ENCODE data around the gene GOLPH3L. TPM values are rescaled to one million over a fixed set of nuclear protein-coding genes. Genes with fewer than 3 reads are reported as not detected.

GOLPH3L gene
- total and polyA plus RNA-seq, 9 donors = 20.0 to 46.2 (median 29.9) TPM

DNA sequence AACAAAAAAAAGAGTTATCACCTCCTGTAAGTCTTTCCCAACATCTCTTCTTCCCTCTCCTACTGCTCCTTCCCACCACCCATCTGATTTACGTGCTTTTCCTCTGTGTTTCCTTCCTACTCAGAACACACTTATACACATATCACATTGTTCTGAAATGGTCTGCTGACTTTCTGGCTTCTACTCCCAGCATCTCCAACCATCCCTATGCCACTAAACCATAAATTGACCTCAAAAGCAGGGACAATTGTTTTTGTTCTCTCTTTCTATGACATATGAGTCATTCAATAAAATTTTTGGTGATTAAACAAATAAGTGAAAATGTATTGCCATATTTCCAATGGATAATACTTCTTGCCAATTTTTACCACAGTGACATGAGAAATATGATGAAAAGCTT is 8.2 kb downstream of the GOLPH3L start:
- no peak overlapping the region for H3K27ac ChIP-seq
- WGBS, 3 donors = 89 to 90% (median 89%) methylated on average over 1 of the region's 1 CpG
- no peaks in the 10 kb centered on the region for H3K4me1 ChIP-seq (ENCODE audit: insufficient read depth)
- H3K4me3 ChIP-seq = no peak overlapping the region
- no peak for TF ChIP-seq EP300 (IDR thresholded peaks at IDR 0.05)
- TF ChIP-seq, protein P1, sequence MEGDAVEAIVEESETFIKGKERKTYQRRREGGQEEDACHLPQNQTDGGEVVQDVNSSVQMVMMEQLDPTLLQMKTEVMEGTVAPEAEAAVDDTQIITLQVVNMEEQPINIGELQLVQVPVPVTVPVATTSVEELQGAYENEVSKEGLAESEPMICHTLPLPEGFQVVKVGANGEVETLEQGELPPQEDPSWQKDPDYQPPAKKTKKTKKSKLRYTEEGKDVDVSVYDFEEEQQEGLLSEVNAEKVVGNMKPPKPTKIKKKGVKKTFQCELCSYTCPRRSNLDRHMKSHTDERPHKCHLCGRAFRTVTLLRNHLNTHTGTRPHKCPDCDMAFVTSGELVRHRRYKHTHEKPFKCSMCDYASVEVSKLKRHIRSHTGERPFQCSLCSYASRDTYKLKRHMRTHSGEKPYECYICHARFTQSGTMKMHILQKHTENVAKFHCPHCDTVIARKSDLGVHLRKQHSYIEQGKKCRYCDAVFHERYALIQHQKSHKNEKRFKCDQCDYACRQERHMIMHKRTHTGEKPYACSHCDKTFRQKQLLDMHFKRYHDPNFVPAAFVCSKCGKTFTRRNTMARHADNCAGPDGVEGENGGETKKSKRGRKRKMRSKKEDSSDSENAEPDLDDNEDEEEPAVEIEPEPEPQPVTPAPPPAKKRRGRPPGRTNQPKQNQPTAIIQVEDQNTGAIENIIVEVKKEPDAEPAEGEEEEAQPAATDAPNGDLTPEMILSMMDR (IDR thresholded peaks at IDR 0.05) = no peak
- H3K9me3 ChIP-seq = no peaks in the 10 kb centered on the region
- intact Hi-C loops (cut with DNase I) = no loop called here
- H3K27me3 ChIP-seq = no peaks in the 10 kb centered on the region
- H3K36me3 ChIP-seq = no peaks in the 10 kb centered on the region
- no peak for DNase-seq

DNA sequence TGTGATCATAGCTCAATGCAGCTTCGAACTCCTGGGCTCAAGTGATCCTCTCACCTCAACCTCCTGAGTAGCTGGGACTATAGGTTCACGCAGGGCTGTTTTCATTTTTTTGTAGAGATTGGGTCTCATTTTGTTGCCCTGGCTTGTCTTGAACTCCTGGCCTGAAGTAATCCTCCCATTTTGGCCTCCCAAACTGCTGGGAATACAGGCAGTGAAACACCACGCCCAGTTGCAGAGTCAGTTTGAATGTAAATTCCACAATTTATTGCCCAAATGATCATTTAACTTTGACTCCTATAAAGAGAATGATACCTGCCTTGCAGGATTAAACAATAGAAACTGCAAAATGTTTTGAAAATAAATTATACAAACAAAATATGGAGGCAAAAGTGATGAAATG is 10.7 kb downstream of the GOLPH3L start:
- Histone ChIP-seq H3K9me3 (no peaks in the 10 kb centered on the region), H3K36me3 (no peaks in the 10 kb centered on the region), H3K27me3 (no peaks in the 10 kb centered on the region), H3K4me1 (ENCODE audit: insufficient read depth) (no peaks in the 10 kb centered on the region), H3K27ac (no peak overlapping the region), H3K4me3 (no peak overlapping the region)
- TF ChIP-seq EP300 (IDR thresholded peaks at IDR 0.05) = no peak
- TF ChIP-seq POLR2A (IDR thresholded peaks at IDR 0.05) = no peak
- TF ChIP-seq, protein P1 (IDR thresholded peaks at IDR 0.05) = no peak
- no peak for DNase-seq
- intact Hi-C loops (cut with DNase I) = no loop called here
- WGBS, 3 donors = 91 to 95% (median 93%) methylated on average over 3 of the region's 3 CpGs

DNA sequence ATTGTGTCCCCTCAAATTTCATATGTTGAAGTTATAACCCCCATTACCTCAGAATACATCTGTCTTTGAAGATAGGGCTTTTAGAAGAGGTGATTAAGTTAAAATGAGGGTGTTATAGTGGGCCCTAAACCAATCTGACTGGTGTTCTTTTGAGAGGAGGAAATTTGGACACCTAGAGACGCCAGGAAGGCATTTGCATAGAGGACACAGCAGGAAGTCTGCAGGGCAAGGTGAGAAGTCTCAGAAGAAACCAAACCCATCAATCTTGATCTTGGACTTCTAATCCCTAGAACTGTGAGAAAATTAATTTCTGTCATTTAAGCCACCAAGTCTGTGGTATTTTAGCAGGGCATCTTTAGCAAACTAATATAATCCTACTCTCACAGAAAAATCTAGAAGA is 13.0 kb downstream of the GOLPH3L start:
- H3K27me3 ChIP-seq = no peaks in the 10 kb centered on the region
- no peaks in the 10 kb centered on the region for H3K36me3 ChIP-seq
- H3K27ac ChIP-seq = no peak overlapping the region
- 85 to 100% (median 89%) methylated on average over 1 of the region's 1 CpG for WGBS, 3 donors
- intact Hi-C loops (cut with DNase I) = no loop called here
- no peaks in the 10 kb centered on the region for H3K9me3 ChIP-seq
- DNase-seq = no peak
- no peaks in the 10 kb centered on the region for H3K4me1 ChIP-seq (ENCODE audit: insufficient read depth)
- H3K4me3 ChIP-seq = no peak overlapping the region
- TF ChIP-seq, protein P1 (IDR thresholded peaks at IDR 0.05) = no peak
- no peak for TF ChIP-seq EP300 (IDR thresholded peaks at IDR 0.05)
- no peak for TF ChIP-seq POLR2A (IDR thresholded peaks at IDR 0.05)

DNA sequence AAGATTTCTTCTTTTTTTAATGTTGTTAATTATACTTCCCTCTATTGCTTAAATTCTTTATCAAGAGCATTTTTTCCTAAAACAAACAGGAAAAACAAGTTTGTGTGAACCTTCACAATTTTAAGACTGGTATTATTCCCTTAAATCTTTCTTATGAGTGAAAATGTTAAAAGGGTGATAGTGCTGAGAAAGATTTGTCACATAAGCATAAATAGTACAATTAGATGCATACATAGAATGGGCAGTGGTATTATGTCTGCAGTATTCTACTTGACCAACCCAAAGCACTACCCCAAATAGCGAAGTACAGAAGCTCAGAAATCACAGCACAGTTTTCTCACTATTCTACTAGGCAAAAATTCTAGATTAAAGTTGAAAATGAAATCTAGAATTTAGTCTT is 18.0 kb downstream of the GOLPH3L start:
- no peaks in the 10 kb centered on the region for H3K9me3 ChIP-seq
- TF ChIP-seq POLR2A (IDR thresholded peaks at IDR 0.05) = no peak
- no peak for TF ChIP-seq EP300 (IDR thresholded peaks at IDR 0.05)
- TF ChIP-seq, protein P1 (IDR thresholded peaks at IDR 0.05) = no peak
- H3K27me3 ChIP-seq = no peaks in the 10 kb centered on the region
- H3K36me3 ChIP-seq = no peaks in the 10 kb centered on the region
- no peak overlapping the region for H3K4me3 ChIP-seq
- intact Hi-C loops (cut with DNase I) = no loop called here
- H3K4me1 ChIP-seq (ENCODE audit: insufficient read depth) = no peaks in the 10 kb centered on the region
- WGBS, 3 donors = 94 to 98% (median 98%) methylated on average over 1 of the region's 1 CpG
- no peak for DNase-seq
- no peak overlapping the region for H3K27ac ChIP-seq

DNA sequence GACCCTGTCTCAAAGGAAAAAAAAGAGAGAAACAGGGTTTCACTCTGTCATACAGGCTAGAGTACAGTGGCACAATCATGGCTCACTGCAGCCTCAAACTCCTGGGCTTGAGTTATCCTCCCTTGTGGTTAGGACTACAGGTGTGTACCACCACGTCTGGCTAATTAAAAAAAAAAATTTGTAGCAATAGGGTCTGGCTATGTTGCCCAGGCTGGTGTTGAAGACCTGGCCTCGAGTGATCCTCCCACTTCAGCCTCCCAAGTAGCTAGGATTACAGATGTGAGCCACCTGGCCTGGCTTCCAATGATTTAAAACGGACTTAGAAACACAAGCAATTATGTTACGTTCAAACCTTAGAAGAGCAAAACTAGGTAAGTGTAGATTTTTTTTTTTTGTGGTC is 22.1 kb downstream of the GOLPH3L start:
- 86 to 95% (median 88%) methylated on average over 4 of the region's 4 CpGs for WGBS, 3 donors
- no peaks in the 10 kb centered on the region for H3K36me3 ChIP-seq
- H3K9me3 ChIP-seq = no peaks in the 10 kb centered on the region
- no peaks in the 10 kb centered on the region for H3K4me1 ChIP-seq (ENCODE audit: insufficient read depth)
- TF ChIP-seq POLR2A (IDR thresholded peaks at IDR 0.05) (no peak), EP300 (IDR thresholded peaks at IDR 0.05) (no peak)
- TF ChIP-seq, protein P1 (IDR thresholded peaks at IDR 0.05) = no peak
- no peak overlapping the region for H3K27ac ChIP-seq
- intact Hi-C loops (cut with DNase I) = no loop called here
- no peak for DNase-seq
- no peaks in the 10 kb centered on the region for H3K27me3 ChIP-seq
- no peak overlapping the region for H3K4me3 ChIP-seq

Measured in ovary (tissue), 9 donors.